Skin of body (tissue), 2 donors: ENCODE data around the gene SIX2. TPM values are rescaled to one million over a fixed set of nuclear protein-coding genes. Genes with fewer than 3 reads are reported as not detected.
"Not testable (repeated sequence)": the region's sequence is repeated elsewhere in the genome, so short reads cannot be mapped to it uniquely, and the experiment has no call there.

ENCODE experiments used
- DNase-seq: peaks from one replicate; lab custom pipeline; 2025; lab: John Stamatoyannopoulos, UW
- total RNA-seq: library from RNA; depleted of rRNA; stranded (reverse); fragments of >200 nt; gene quantifications from one replicate; pipeline ENCODE4 v1.2.3, GENCODE V29; 2014

Gene SIX2
- total RNA-seq: 0.39 TPM

DNA sequence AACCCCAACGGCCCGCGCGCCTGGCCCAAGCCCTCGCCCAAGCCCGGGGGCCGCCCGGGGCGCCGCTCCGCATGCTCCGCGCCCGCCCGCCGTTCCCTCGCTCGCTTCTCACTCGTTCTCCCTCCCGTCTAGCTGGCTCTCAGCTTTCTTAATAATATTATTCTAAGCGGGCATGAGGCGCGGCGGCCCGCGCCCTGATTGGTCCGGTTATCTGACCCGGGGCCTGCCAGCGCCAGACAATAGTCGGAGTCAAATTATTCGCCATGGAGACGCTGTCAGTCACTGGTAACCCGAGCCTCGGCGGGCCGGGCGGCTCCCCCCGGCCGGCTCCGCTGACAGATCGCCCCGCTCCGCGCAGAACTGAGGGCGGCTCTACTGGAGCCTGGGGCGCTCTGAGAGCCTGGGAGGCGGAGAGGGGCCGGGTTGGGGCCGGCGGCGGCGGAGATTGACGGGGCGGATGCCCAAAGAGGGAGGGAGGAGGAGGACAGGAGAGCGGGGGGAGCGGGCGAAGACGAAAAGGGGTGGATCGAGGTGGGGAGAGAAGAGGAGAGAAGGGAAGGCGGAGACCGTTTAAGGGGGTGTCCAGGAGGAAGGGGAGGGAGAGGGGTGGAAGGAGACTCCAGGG lies at the start of gene SIX2:
Gene SIX2, minus strand, starts transcription at position 150 of the 625 bp plus-strand sequence. CDS start 342 bp downstream, outside the sequence.
- peak; percentile 97 for DNase-seq

DNA sequence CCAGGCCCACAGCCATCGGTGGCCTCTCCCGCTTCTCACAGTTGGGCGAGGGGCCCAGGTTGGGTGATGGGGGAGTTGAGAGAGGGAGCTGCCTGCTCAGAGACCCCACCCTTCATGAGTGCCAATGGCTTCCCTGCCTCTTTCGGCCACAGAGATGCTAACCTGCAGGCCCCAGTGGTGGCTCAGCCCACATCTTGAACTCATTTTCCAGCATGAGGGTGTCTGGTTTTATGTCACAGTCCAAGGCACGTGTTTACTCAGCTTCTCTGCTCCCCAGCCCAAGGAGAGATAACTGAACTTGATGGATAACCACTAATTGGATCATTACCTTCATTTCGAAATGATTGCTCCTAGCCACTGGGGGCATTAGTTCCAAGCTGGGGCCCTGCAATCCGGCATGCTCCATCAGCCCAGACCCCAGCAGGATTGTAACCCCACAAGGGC lies 45.9 kb upstream of the SIX2 start:
- no peak for DNase-seq

DNA sequence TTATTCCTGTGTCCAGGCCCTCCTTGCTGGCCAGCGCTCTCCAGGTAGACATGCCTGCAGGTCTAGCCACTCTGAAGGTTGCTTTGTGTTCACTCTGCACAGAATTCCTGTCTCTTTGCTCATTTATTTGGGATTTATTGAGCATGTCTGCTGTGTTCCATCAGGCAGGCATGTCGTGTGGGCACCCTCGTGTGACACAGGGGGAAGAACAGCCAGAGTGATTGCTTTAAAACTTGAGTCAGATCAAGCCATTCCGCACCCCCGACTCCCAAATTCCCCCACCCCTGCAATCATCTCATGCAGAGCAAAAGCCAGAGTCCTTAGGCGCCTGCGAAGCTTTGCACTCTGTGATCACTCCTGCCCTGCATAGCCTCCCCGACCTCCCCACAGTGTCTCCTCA lies 44.7 kb upstream of the SIX2 start:
- no peak for DNase-seq

DNA sequence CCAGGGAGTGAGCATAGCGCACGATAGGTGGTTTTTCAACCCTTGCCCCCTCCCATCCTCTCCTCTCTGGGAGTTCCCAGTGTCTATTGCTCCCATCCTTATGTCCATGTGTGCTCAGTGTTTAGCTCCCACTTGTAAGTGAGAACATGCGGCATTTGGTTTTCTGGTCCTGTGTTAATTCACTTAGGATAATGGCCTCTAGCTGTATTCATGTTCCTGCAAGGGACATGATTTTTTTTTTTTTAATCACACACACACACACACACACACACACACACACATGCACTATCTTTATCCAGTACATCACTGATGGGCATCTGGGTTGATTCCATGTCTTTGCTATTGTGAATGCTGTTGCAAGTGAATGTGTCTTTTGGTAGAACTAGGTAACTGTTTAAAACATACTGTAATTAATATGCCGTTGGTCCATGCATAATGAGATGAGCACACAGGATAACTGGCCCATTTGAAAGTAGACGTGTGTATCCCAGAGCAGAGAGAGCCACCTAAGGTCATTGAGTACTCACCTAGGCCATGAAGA lies 43.2 kb upstream of the SIX2 start:
- no peak for DNase-seq

DNA sequence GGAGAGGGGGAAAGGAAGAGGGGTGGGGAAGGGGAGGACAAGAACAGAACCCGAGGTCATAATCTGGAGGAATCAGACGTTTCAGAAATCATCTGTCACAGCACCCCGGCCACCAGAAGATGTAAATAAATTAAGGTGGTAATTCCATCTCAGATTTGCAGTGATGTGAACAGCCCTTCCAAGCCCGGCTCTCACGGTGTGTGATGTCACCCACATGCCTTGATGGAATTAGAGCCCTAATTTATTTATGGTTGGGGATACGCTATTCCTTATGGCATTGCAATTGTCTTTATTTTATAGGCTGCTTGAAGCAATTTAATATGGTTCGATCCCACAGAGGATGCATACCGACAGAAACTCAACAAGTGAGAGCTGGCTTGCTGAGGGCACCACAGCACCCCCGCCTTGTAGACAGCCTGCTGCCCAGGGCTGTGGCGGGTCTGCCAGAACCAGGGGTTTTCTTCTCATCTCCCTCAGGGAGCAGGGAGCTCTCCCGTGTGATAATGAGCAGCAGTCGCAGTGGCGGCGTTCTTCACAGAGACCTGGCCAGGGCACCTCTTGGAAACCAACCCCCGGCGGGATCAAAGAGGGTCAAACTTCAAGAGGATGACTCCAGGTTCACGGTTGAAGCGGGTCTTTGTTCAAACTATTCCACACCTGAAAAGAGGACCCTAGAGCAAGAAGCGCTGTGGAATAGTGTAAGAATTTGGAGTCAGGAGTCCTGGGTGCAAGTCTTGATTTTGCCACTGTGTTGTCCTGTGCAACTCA lies 40.5 kb upstream of the SIX2 start:
- no peak for DNase-seq

DNA sequence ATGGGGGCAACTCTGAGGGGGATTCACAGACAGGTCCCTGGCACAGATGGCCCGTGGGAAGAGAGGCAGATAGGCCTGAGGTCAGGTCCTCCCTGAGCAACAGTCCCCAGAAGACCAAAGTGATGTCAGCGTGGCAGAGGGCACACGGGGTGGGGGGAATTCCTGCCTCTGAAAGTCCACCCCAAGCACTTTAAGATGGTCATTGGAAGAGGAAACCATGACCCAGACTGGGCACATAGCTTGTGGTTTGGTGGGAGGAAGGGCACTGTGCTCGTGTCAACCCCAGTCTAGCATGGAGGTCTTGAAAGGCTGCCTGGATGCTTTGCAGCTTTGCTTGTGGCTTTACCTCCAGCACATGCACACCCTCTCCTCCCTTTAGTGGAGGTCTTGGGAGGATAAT lies 38.0 kb upstream of the SIX2 start:
- DNase-seq: no peak

DNA sequence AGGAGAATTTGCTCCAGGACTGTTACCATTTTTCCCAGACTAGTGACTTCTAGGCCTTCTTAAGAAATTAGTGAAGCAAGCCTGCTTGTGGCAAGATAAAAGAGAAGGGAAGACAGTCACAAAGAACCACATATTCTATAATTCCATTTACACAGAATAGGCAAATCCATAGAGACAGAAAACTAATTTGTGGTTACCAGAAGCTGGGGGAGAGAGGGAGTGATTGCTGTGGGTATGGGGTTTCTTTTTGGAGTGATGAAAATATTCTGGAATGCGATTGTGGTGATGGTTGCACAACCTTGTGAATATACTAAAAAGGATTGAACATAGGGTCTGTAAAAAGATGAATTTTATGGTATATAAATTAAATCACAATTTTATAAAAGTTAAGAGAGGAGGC lies 37.5 kb upstream of the SIX2 start:
- no peak for DNase-seq

DNA sequence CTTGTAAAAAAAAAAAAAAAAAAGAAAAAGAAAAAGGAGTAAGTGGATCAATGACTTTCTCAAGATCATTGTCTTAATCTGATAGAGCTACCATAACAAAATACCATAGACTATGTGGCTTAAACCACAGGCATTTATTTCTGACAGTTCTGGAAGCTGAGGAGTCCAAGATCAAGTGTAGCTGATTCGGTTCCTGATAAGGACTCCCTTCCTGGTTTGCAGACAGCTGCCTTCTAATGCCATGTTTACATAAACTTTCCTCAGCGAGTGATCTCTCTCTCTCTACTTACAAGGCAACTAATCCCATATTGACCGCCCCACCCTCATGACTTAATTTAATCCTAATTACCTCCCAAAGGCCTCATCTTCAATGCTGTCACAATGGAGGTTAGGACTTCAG lies 36.5 kb upstream of the SIX2 start:
- no peak for DNase-seq

DNA sequence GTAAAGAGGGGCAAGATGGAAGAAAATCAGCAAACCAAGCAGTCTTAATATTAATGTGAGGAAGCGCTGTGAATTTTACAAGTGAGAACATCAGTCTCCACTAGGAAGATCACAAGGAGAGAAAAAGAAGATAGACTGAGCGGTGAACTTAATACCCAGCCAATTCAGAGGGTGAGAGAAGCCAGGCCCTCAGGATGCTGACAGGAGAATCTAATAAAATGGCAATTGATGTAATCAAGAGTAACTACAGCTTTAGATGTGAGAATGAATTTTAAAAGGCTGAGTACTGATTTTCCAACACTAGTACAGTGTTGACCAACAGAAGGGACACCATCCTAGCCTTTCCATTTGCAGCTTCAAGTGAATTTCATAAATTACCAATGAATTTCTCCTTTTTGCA lies 35.7 kb upstream of the SIX2 start:
- DNase-seq: no peak

DNA sequence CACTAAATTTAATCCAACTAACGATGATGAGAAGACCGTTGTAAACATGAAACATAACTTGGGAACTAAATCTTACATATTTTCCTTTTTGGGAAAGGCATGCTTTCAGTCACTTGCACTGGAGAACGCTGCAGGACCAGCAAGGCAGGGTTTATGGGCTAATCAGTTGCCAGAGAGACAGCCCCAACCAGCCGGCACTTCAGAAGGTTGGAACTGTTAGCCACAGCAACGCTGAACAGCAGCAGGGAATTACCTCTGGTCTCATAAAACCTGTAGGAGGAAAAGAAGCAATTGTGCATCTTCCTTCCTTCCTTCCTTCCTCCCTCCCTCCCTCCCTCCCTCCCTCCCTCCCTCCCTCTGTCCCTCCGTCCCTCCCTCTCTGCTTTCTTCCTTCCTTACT lies 33.9 kb upstream of the SIX2 start:
- no peak for DNase-seq

DNA sequence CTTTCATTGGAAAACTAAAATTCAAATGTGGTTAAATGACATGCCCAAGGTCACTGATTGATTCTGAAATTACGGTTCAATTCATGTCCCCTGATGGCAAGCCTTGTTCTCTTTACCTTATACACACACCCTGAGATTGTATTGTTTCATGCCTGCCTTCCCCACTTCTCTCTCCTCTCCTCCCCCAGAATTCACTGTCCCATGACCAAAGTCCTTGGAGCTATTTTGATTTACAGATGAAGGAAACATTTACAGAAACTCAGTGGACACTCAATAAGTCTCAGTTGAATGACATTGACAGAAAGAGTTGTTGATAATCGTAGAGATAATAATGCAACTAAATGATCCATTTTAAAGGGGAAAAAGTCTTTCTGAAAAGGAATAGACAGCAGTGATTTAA lies 33.1 kb upstream of the SIX2 start:
- no peak for DNase-seq

DNA sequence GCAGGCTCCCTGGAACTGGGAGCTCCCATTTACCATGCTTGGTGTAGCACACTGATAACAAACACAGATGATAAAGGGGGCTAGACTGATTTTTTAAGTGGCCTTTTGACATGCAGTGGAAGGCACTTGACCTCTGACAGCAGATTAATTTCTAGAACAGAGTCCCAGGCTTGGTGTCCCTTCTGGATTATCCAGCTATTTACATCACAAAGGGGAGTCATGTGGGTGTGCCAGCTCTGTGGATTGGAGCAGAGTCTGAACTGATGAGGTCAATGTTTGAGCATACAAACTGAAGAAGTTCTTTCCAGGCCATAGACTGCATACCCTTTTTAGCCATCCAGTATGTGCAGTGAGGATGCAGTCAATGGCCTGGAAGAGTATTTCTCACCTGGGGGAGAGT lies 31.5 kb upstream of the SIX2 start:
- DNase-seq: no peak

DNA sequence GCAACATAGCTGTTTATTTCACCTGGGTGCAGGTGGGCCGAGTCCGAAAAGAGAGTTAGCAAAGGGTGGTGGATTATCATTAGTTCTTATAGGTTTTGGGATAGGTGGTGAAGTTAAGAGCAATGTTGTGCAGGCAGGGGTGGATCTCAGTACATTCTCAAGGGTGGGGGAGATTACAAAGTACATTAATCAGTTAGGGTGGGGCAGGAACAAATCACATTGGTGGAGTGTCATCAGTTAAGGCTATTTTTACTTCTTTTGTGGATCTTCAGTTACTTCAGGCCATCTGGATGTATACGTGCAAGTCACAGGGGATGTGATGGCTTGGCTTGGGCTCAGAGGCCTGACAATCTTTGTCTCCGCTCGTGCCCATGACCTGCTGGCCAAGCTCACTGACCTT lies 30.6 kb upstream of the SIX2 start:
- DNase-seq: not testable (repeated sequence)

DNA sequence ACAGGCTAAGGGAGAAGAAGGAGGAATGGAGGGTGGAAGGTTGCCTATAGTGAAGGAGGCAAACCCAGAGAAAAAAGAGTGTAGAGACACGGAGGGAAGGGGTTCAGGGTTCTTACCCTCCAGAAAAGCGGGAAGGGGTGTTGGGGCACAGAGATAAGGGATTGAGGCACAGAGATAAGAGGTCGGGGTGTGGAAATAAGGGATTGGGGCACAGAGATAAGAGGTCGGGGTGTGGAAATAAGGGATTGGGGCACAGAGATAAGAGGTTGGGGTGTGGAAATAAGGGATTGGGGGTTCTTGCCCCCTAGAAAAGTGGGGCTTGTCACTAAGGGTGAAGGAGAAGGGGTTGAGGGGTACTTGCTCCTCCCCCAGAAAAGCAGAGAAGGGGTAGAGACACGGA lies 29.6 kb upstream of the SIX2 start:
- DNase-seq: not testable (repeated sequence)

DNA sequence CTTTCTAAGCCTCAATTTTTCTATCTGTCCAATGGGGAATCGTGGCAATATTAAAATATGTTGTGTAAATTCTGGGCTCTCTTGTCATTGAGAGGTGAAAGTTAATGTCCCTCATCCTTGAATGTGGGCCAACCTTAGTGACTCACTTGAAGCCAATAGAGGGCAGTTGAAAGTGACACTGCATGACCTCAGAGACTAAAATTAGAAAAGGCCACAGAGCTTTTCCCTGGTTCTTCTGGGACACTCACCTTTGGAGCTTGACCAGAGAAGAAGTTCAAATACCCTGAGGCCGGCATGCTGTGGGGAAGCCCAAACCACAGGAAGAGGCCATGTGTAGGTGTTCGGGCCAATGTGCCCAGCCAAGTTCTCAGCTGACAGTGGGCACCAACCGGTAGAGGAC lies 24.1 kb upstream of the SIX2 start:
- DNase-seq: no peak

DNA sequence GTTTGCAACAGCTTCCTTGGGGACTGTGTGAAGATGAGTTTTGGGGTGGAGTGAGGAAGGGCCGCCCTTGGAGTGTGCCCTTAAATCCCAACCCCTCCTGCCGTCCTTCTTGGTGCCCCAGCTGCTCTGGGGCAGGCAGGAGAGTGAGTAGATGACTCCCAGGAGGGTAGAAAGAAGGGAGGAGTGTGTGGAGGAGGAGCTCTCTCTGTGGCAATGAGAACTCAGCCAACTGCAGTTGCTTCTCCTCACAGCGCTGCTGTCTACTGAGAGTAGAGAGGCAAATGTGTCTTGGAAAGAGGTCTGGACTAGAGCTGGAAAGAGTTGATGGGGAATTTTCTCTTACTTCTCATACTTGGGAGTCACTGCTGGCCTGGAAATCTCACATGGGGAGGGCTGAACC lies 21.8 kb upstream of the SIX2 start:
- DNase-seq: no peak

DNA sequence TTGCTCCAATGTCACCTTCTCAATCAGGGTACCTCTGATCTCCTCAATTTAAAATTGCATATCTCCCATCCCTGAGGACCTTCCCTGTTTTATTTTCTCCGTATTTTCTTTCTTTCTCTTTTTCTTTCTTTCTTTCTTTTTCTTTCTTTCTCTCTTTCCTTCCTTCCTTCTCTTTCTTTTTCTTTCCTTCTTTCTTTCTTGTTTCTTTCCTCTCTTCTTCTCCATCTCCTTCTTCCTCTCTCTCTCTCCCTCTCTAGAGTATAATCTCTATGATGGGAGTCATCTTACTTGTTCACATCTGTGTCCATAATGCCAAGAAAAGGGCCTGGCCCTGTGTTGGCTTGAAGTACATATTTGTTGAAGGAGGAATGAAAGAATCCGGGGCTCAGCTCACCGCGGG lies 21.3 kb upstream of the SIX2 start:
- no peak for DNase-seq

DNA sequence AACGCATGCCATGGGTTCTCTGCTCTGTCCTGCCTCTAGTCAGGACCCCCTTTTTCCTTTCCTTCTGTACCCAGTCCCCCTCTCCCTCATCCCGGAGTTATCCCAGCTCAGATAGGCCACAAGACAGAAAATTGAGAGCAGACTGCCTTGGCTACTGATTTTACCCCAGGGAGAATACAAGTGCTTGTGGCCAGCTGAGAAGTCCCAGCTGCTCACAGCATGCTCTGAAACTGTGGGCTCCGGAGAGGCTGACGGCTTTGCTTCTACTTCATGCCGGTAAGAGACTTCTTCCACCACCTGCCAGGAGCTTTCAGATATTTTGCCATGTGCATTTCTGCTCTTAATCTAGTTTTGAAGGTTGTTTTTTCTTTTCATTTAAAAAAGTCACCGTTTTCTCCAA lies 20.0 kb upstream of the SIX2 start:
- no peak for DNase-seq

DNA sequence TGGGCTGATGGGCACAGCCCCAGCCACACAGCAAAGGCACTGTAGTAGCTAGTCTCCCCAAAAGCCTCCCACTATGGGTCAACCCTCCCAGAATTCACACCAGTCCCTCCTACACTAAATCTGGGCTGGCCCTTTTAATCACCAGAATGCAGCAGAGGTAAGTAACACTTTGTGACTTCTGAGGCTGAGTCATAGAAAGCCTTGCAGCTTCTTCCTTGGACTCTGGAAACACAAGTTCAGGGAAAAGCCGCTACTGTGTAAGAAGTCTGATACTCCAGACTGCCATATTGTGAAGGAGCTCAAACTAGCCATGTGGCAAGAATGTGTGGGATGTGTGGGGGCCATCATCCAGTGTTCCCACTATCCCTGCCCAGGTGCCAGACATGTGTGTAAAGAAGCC lies 19.0 kb upstream of the SIX2 start:
- no peak for DNase-seq

DNA sequence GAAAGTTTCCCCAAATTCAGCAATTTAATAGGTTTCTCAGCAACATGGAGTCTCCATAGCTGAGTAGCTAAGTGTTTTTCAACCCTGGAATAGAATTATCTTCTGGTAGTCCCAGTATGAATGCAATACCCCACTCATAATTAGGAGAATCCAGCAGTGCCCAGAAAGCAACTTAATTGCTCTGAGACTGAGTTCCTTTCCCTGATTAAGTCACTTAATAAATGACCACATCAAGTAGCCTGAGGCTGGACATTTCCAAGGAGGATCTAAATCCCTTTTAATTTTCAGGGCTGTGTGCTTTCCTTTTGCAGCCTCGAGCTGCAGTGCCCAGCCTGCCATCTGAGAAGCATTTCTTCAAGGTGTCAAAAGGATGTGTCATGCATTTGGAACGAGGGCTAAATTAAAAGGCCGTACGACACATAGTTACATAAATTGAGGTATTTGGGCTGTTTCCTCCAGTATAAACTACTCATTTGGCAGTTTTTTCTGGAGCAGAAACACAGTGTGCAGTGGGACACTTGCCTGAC lies 17.7 kb upstream of the SIX2 start:
- DNase-seq: no peak

DNA sequence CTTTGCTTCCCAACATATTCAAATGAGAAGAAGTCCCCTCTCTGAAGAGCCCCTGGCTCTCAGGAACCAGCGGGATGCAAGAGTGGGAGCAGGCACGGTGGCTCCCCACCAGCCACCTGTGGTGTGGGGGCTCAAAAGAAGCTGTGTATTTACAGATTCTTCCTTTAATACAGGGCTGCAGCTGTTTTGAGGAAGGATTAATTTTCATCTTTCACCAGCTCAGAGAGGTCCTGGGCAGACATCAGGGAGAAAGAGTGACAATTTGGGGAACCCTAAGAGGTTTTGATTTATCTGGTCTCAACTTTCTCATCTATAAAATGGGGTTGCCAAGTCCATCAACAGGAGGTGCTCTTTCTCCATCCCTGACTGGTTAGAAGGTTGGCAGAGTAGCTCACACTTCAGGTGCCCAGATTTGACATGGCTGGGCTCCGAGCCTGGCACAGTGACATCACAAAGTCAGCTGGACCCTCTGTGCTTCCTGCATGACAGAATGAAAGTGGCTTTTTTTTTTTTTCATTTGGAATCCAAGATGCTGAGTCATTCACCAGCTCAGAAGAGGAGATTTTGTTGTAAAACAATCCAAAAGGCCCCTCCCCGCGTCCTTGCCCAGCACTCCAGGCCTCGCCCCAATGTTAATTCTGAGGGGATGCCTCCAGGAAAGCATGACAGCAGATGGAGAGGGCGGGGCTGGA lies 15.5 kb upstream of the SIX2 start:
- no peak for DNase-seq

DNA sequence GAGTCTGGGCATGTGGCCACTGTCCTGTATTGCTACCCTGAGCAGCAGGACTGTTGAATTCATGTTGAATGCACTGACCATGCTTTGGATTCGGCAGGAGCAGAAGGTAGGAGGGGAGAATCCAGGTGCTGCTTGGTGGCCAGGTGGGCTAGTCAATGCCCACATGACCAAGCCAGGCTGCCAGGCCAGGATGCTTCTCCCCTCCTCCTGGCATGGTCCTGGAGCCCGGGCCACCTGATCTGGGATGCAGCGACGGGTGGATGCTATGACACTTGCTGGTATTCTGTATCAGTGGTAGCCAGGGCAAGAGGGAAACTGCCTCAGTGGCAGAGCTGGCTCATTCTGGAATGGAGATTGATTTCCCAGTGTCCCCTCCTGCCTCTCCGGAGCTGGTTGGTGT lies 14.8 kb upstream of the SIX2 start:
- no peak for DNase-seq
